HG02678 (cell line): Measurements from ENCODE around the gene PRCC.

ENCODE experiments used
- ATAC-seq: cut with Tn5 transposase; IDR thresholded peaks from one replicate; pipeline ENCODE4 v1.9.1; 2021; ENCODE audit warnings: mild to moderate bottlenecking, moderate library complexity; ENCODE audit not compliant: unreplicated experiment

Gene PRCC

GRCh38 chr1:156840898-156841279, 73.6 kb downstream of the PRCC start:
- no peak for ATAC-seq

GRCh38 chr1:156841295-156841855, 74.0 kb downstream of the PRCC start:
- ATAC-seq: no peak

DNA sequence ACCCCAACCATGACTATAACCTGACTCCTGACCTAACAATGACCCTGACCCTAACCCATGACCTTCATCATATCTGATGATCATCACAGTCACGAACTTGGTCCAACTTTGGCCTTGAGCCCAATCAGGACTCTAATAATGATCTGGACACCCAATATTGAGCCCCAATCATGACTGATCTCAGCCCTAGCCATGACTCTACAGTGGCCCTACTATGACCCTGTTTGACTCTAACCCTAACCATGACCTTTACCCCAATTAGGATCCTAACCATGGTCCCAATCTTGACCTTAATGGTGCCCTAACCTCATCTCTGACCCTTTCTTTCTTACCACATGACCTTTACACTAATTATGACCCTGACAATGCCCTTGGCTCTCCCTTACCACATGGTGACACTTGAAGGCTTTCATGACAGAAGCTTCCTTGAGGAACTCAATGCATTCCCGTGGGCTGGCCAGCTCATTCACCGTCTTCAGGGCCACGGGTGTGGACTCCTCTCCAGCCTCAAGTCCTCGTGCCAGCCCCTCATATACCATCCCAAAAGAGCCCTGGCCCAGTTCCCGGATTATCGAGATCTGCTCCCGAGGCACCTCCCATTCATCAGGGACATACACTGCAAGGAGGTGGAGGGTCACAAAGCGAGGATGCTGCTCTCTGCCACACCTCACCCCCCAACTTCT, 75.4 kb downstream of the PRCC start:
- no peak for ATAC-seq

- ATAC-seq: no peak
Measured at GRCh38 chr1:156844102-156844501, 76.8 kb downstream of the PRCC start.

DNA sequence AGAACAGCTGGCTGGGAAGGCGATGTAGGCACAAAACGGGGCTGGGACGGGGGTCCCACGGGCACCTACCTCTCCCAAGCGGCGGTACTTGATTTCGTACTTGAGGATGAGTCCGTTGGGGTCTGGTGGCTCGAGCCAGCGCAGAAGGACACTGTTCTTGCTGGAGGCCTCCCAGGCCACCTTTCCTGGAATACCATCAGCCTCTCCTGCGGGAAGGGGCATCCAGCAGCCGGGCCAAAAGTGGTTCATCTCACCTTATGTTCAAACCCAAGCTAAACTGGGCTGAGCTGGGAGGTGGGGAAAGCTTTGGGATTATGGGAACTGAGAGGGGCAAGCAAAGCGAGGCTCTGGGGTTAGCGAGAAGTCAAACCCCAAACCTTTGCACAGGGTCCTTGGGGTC, 77.3 kb downstream of the PRCC start:
- no peak for ATAC-seq

DNA sequence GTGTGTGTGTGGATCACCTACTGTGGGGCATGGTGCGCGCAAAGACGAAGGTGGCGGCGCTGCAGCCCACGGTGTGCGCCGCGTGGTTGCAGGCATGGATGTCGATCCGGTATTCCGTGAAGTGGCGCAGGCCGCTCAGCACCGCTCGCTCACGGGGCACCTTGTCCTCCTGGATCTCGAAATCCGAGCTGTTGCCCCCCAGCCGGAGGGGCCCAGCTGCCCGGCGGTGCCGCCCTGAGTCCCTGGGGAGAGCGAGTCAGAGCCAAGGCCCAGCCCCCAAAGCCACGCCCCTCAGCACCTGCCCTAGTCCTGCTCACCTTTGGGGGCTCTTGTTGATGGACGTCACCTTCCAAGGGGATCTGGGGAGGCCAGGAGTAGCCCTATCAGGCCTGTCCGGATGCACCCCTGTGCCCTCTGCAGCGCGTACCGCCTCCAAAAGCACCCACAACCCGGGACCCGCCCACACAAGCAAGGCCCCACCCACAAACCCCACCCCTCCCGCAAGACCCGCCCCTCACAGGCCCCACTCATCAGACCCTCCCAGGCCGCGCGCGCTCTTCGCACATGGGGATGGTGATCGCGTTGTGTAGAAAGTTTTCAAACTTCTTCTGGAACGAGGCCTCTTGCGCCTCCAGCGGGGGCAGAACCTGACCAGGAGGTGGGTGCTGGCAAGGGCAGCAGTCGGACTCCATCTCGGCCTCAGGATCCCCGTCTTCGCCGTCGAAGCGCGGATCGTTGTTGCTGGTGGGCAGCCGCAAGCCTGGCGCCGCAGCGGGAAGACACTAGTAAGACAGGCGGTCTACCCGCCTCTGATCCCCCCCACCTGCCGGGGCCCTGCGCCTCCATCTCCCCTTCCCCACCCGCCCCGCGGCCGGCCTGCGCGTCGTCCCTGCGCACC, 78.0 kb downstream of the PRCC start:
- ATAC-seq: no peak

- no peak for ATAC-seq
Measured at GRCh38 chr1:156845953-156846545, 78.7 kb downstream of the PRCC start.

GRCh38 chr1:156846643-156847042, 79.3 kb downstream of the PRCC start:
- ATAC-seq: no peak

GRCh38 chr1:156847591-156848460, 80.5 kb downstream of the PRCC start:
- ATAC-seq: no peak

DNA sequence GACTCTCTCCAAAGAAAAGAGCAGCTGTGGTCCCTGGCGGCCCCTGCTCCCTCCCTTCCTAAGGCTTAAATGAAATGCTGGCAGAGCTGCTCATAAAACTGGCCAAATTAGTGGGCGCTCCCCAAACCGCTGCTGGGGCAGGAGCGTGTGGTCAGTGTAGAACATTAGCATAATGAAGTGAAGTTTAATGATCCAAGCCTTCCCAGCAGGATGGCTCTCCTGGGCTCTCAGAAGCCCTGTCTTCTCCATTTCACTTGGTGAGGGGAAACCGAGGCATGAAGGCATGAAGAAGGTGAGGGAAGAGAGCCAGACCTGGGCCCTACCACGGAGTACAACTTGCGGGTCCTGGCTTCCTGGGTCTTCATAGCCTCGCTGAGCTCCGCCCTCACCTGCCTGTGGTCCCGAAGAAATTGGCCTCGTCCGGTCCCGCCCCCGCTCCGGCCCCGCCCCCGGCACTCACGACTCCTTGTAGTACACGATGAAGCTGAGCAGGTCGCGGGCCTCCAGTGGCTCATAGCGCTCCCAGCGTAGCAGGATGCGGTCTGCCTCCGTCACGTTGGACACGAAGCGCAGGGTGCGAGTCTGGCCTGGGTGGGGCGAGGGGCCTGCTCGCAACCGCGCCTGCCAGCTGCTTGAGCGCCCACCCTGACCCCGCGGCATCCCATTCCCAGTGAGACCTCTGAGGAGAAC, 81.3 kb downstream of the PRCC start:
- no peak for ATAC-seq

DNA sequence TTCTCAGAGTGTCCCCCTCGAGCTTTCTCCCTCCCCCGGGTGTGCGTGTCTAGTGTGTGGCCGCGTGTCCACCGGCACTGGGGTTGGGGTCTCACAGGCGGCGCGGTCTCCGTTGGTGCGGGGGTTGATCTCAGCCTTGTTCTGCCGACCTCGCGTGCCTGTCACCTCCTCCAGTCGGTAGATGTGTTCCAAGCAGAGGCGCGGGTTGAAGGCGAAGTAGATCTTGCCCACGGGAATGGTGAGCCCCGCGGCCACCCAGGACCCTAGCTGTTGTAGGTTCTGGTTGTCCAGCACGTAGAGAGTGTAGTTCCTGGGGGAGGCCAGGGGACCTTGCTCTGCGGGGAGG, 81.8 kb downstream of the PRCC start:
- ATAC-seq: no peak
